Thyroid gland (tissue), 4 donors: ENCODE results near the gene PIGS.

ENCODE experiments used
- POLR2A ChIP-seq, 2 donors: fragments of 450-650 bp; IDR thresholded peaks; one replicate each; pipeline ENCODE4 v1.6.1; 2017; ENCODE audit warnings: antibody characterized with exemption in 2 of 2, mild to moderate bottlenecking in 2 of 2, moderate library complexity in 1 of 2
- TF ChIP-seq, protein P1 (sequence below), 6 experiments: fragments of 200-600 bp in 3 of 6; fragments of 450-650 bp in 3 of 6; sonication (generic) in 3 of 6; IDR thresholded peaks; one replicate each; pipeline ENCODE4 v1.5.1; 2016 to 2019; ENCODE audit warnings: antibody characterized with exemption in 6 of 6, mild to moderate bottlenecking in 2 of 6, inconsistent platforms in 1 of 6, moderate library complexity in 1 of 6

DNA sequence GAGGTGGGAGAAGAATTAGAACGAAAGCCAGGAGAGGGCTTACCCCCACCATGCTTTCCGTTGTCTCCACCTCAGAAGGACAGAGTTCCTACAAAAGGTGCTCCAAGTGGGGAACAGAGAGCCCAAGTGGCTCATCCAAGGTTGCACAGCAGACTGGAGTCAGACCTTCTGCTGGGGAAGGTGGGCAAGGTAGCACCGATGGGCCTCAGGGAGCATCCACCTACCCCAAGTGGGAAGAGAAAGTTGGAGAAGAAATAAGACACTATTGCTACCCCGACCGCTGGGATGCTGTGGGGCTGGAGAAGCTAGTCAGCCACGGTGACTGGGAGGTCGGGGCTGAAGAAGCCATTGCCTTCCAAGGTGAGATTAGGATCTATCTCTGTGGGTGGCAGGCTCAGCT, 40.4 kb downstream of the PIGS start:
- TF ChIP-seq POLR2A (IDR thresholded peaks at IDR 0.05), result no peak
- TF ChIP-seq, protein P1, sequence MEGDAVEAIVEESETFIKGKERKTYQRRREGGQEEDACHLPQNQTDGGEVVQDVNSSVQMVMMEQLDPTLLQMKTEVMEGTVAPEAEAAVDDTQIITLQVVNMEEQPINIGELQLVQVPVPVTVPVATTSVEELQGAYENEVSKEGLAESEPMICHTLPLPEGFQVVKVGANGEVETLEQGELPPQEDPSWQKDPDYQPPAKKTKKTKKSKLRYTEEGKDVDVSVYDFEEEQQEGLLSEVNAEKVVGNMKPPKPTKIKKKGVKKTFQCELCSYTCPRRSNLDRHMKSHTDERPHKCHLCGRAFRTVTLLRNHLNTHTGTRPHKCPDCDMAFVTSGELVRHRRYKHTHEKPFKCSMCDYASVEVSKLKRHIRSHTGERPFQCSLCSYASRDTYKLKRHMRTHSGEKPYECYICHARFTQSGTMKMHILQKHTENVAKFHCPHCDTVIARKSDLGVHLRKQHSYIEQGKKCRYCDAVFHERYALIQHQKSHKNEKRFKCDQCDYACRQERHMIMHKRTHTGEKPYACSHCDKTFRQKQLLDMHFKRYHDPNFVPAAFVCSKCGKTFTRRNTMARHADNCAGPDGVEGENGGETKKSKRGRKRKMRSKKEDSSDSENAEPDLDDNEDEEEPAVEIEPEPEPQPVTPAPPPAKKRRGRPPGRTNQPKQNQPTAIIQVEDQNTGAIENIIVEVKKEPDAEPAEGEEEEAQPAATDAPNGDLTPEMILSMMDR (IDR thresholded peaks at IDR 0.05), result no peak
